Type B pancreatic cell (in vitro differentiated cells): ENCODE results near the gene CD79B. TPM values are rescaled to one million over a fixed set of nuclear protein-coding genes. Genes with fewer than 3 reads are reported as not detected.

Experiments used
- DNase-seq: peaks from one replicate; pipeline ENCODE4 v3.0.0; 2021; ENCODE audit warnings: mixed read lengths; ENCODE audit not compliant: unreplicated experiment; ENCODE audit errors: extremely low spot score
- H3K27ac Mint-ChIP-seq: 2 replicates; pipeline ENCODE4 v1.8.0; 2021; ENCODE audit warnings: mild to moderate bottlenecking, mixed read lengths
- H3K27me3 Mint-ChIP-seq: 2 replicates; pipeline ENCODE4 v1.8.0; 2021; ENCODE audit warnings: mixed read lengths
- H3K36me3 Mint-ChIP-seq: 2 replicates; pipeline ENCODE4 v1.8.0; 2021; ENCODE audit warnings: mixed read lengths
- H3K4me1 Mint-ChIP-seq: one replicate; pipeline ENCODE4 v1.8.0; 2021; ENCODE audit warnings: mixed read lengths; ENCODE audit not compliant: unreplicated experiment
- H3K4me3 Mint-ChIP-seq: 2 replicates; pipeline ENCODE4 v1.8.0; 2021; ENCODE audit warnings: mild to moderate bottlenecking, mixed read lengths
- H3K9me3 Mint-ChIP-seq: 2 replicates; pipeline ENCODE4 v1.8.0; 2021; ENCODE audit warnings: mixed read lengths
- total RNA-seq: library from RNA; stranded (reverse); gene quantifications from 2 replicates; pipeline ENCODE4 v1.2.1, GENCODE V29; 2021; ENCODE audit warnings: low replicate concordance
- TF ChIP-seq, protein P1 (sequence below): fragments of 200-600 bp; sonication (generic); conservative IDR thresholded peaks from 2 replicates; pipeline ENCODE4 v1.5.0; 2021; ENCODE audit warnings: antibody characterized with exemption, mild to moderate bottlenecking

Gene CD79B
- total RNA-seq, 1 donor from 2014 or later, result not detected

- peaks cover 6% of the 10 kb centered on the region for H3K27me3 Mint-ChIP-seq
- no peak for DNase-seq
- H3K4me1 Mint-ChIP-seq, result peaks cover 9% of the 10 kb centered on the region
- H3K27ac Mint-ChIP-seq, result no peak overlapping the region
- no peak overlapping the region for H3K4me3 Mint-ChIP-seq
- TF ChIP-seq, protein P1, sequence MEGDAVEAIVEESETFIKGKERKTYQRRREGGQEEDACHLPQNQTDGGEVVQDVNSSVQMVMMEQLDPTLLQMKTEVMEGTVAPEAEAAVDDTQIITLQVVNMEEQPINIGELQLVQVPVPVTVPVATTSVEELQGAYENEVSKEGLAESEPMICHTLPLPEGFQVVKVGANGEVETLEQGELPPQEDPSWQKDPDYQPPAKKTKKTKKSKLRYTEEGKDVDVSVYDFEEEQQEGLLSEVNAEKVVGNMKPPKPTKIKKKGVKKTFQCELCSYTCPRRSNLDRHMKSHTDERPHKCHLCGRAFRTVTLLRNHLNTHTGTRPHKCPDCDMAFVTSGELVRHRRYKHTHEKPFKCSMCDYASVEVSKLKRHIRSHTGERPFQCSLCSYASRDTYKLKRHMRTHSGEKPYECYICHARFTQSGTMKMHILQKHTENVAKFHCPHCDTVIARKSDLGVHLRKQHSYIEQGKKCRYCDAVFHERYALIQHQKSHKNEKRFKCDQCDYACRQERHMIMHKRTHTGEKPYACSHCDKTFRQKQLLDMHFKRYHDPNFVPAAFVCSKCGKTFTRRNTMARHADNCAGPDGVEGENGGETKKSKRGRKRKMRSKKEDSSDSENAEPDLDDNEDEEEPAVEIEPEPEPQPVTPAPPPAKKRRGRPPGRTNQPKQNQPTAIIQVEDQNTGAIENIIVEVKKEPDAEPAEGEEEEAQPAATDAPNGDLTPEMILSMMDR, result no peak
- H3K36me3 Mint-ChIP-seq, result no peaks in the 10 kb centered on the region
- no peaks in the 10 kb centered on the region for H3K9me3 Mint-ChIP-seq
Measured at GRCh38 chr17:63973930-63974593, 41.9 kb upstream of the CD79B start.

- DNase-seq, result no peak
- Mint-ChIP-seq H3K27ac (no peak overlapping the region), H3K9me3 (no peaks in the 10 kb centered on the region), H3K27me3 (peaks cover 8% of the 10 kb centered on the region), H3K4me3 (no peak overlapping the region), H3K4me1 (peaks cover 9% of the 10 kb centered on the region), H3K36me3 (no peaks in the 10 kb centered on the region)
- TF ChIP-seq, protein P1, result no peak
Measured at GRCh38 chr17:63973247-63973646, 41.1 kb upstream of the CD79B start.

GRCh38 chr17:63972796-63973195 lies 40.7 kb upstream of the CD79B start, which contains the start of gene SCN4A:
Gene SCN4A (minus strand): TSS chr17:63972918. CDS start chr17:63972841, 77 bp downstream.
- Mint-ChIP-seq H3K36me3 (no peaks in the 10 kb centered on the region), H3K27me3 (peaks cover 8% of the 10 kb centered on the region), H3K4me3 (no peak within 1 kb of the TSS), H3K4me1 (peaks cover 9% of the 10 kb centered on the region), H3K9me3 (no peaks in the 10 kb centered on the region), H3K27ac (no peak within 1 kb of the TSS)
- TF ChIP-seq, protein P1, result no peak
- no peak for DNase-seq

- H3K27ac Mint-ChIP-seq, result no peak overlapping the region
- H3K4me1 Mint-ChIP-seq, result peaks cover 1% of the 10 kb centered on the region
- H3K9me3 Mint-ChIP-seq, result no peaks in the 10 kb centered on the region
- H3K27me3 Mint-ChIP-seq, result peaks cover 17% of the 10 kb centered on the region
- TF ChIP-seq, protein P1, result no peak
- H3K4me3 Mint-ChIP-seq, result no peak overlapping the region
- H3K36me3 Mint-ChIP-seq, result no peaks in the 10 kb centered on the region
- no peak for DNase-seq
Measured at GRCh38 chr17:63969278-63969677, 37.1 kb upstream of the CD79B start.

- TF ChIP-seq, protein P1, result no peak
- H3K4me3 Mint-ChIP-seq, result no peak overlapping the region
- no peaks in the 10 kb centered on the region for H3K9me3 Mint-ChIP-seq
- no peaks in the 10 kb centered on the region for H3K36me3 Mint-ChIP-seq
- H3K27me3 Mint-ChIP-seq, result peaks cover 17% of the 10 kb centered on the region
- DNase-seq, result no peak
- no peak overlapping the region for H3K27ac Mint-ChIP-seq
- H3K4me1 Mint-ChIP-seq, result no peaks in the 10 kb centered on the region
Measured at GRCh38 chr17:63967953-63968352, 35.8 kb upstream of the CD79B start.
